Neuronal stem cell (in vitro differentiated cells): ENCODE data around the gene ARMC8.

Experiments
- DNase-seq: peaks from one replicate; pipeline ENCODE4 v3.0.0-alpha.2; 2013; ENCODE audit warnings: low spot score
- H2AFZ ChIP-seq: one replicate; pipeline ENCODE4 v1.6.1; 2013; ENCODE audit warnings: mild to moderate bottlenecking, low read length, inconsistent platforms
- H2AK5ac ChIP-seq: 2 replicates; pipeline ENCODE4 v1.6.1; 2013; ENCODE audit warnings: low read depth, mild to moderate bottlenecking, inconsistent platforms, low read length, moderate library complexity, mixed read lengths
- H2BK120ac ChIP-seq: 2 replicates; pipeline ENCODE4 v1.6.1; 2013; ENCODE audit warnings: low read depth, mild to moderate bottlenecking, inconsistent platforms, low read length, moderate library complexity, mixed read lengths
- H2BK12ac ChIP-seq: one replicate; pipeline ENCODE4 v1.6.1; 2013; ENCODE audit warnings: low read length, inconsistent platforms
- H2BK15ac ChIP-seq: 2 replicates; pipeline ENCODE4 v1.6.1; 2013; ENCODE audit warnings: mild to moderate bottlenecking, low read length, inconsistent platforms, mixed read lengths
- H2BK5ac ChIP-seq: one replicate; pipeline ENCODE4 v1.6.1; 2013; ENCODE audit warnings: inconsistent platforms, mild to moderate bottlenecking, low read length, moderate library complexity
- H3K14ac ChIP-seq: one replicate; pipeline ENCODE4 v1.6.1; 2013; ENCODE audit warnings: low read length, inconsistent platforms
- H3K18ac ChIP-seq: 2 replicates; pipeline ENCODE4 v1.6.1; 2013; ENCODE audit warnings: low read length, inconsistent platforms
- H3K23ac ChIP-seq: 2 replicates; pipeline ENCODE4 v1.6.1; 2013; ENCODE audit warnings: low read depth, mild to moderate bottlenecking, mixed read lengths, low read length, inconsistent platforms; ENCODE audit not compliant: poor library complexity
- H3K27ac ChIP-seq: replicated peaks from 3 replicates; pipeline ENCODE4 v1.5.1; 2013; ENCODE audit warnings: low read length, inconsistent platforms
- H3K27me3 ChIP-seq, 3 experiments: 2 replicates each; pipeline ENCODE4 v1.6.1; 2013; ENCODE audit warnings: low read length in 3 of 3, mild to moderate bottlenecking in 2 of 3, inconsistent platforms in 1 of 3, low read depth in 1 of 3, mixed read lengths in 1 of 3, moderate library complexity in 1 of 3; ENCODE audit not compliant: control insufficient read depth in 3 of 3, insufficient read depth in 3 of 3
- H3K36me3 ChIP-seq, 2 donors: replicated peaks in 1 of 2; 2 replicates each; pipeline ENCODE4 v1.6.1; 2013; ENCODE audit warnings: low read length in 2 of 2; ENCODE audit not compliant: control insufficient read depth in 2 of 2, insufficient read depth in 2 of 2
- H3K4ac ChIP-seq: 2 replicates; pipeline ENCODE4 v1.6.1; 2013; ENCODE audit warnings: inconsistent platforms, mild to moderate bottlenecking, low read length, moderate library complexity
- H3K4me1 ChIP-seq, 2 donors: 1 replicate in 1 of 2; 2 replicates in 1 of 2; pipeline ENCODE4 v1.6.1; 2013; ENCODE audit warnings: low read length in 2 of 2, low read depth in 1 of 2; ENCODE audit not compliant: control insufficient read depth in 2 of 2, insufficient read depth in 1 of 2
- H3K4me2 ChIP-seq: one replicate; pipeline ENCODE4 v1.6.1; 2013; ENCODE audit warnings: mild to moderate bottlenecking, low read length, inconsistent platforms; ENCODE audit not compliant: insufficient read depth, poor library complexity, severe bottlenecking
- H3K4me3 ChIP-seq, 2 donors: 2 replicates each; pipeline ENCODE4 v1.5.1; 2013; ENCODE audit warnings: low read length in 2 of 2, mild to moderate bottlenecking in 2 of 2, inconsistent platforms in 1 of 2, moderate library complexity in 1 of 2
- H3K79me1 ChIP-seq: one replicate; pipeline ENCODE4 v1.6.1; 2013; ENCODE audit warnings: low read depth, mild to moderate bottlenecking, inconsistent platforms, low read length, moderate library complexity
- H3K9ac ChIP-seq: one replicate; pipeline ENCODE4 v1.6.1; 2013; ENCODE audit warnings: mild to moderate bottlenecking, low read depth, low read length, inconsistent platforms; ENCODE audit not compliant: poor library complexity
- H3K9me3 ChIP-seq, 2 donors: replicated peaks in 1 of 2; 2 replicates each; pipeline versions ENCODE3 to v1.6.1; 2013; ENCODE audit warnings: low read length in 2 of 2, mild to moderate bottlenecking in 2 of 2, inconsistent platforms in 1 of 2, low read depth in 1 of 2, mixed read lengths in 1 of 2, moderate library complexity in 1 of 2; ENCODE audit not compliant: control insufficient read depth in 2 of 2, insufficient read depth in 1 of 2
- H4K8ac ChIP-seq: one replicate; pipeline ENCODE4 v1.6.1; 2013; ENCODE audit warnings: low read depth, mild to moderate bottlenecking, inconsistent platforms, low read length, moderate library complexity
- H4K91ac ChIP-seq: one replicate; pipeline ENCODE4 v1.6.1; 2013; ENCODE audit warnings: low read length, low read depth, mild to moderate bottlenecking, inconsistent platforms; ENCODE audit not compliant: poor library complexity
- WGBS, 2 donors: extraction: QIAGEN DNeasy Blood & Tissue Kit; methylation state at CpG; one replicate each; pipeline ENCODE4 v1.1.7; 2013; ENCODE audit warnings: missing lambda C conversion rate in 2 of 2, mixed read lengths in 1 of 2; ENCODE audit not compliant: insufficient read length in 2 of 2, insufficient replicate concordance in 1 of 2; ENCODE audit errors: extremely low coverage in 2 of 2; 5-methylcytosine and 5-hydroxymethylcytosine counted together

ARMC8 gene

GRCh38 chr3:138289701-138290100, 102.6 kb downstream of the ARMC8 start:
- no peak overlapping the region for H3K27ac ChIP-seq
- H2BK5ac ChIP-seq: no peak overlapping the region
- H3K9ac ChIP-seq: no peak overlapping the region
- H3K9me3 ChIP-seq: no peaks in the 10 kb centered on the region
- H4K8ac ChIP-seq: no peak overlapping the region
- no peak overlapping the region for H2BK15ac ChIP-seq
- WGBS, 2 donors: no CpG with 5 or more reads among the region's 3 CpGs
- H3K23ac ChIP-seq: no peak overlapping the region
- H2BK120ac ChIP-seq: no peak overlapping the region
- no peak overlapping the region for H2AFZ ChIP-seq
- H3K27me3 ChIP-seq: no peaks in the 10 kb centered on the region
- H3K4me3 ChIP-seq: no peak overlapping the region
- H4K91ac ChIP-seq: no peak overlapping the region
- no peak overlapping the region for H3K4me2 ChIP-seq
- no peak overlapping the region for H2BK12ac ChIP-seq
- DNase-seq: no peak
- H2AK5ac ChIP-seq: no peak overlapping the region
- no peak overlapping the region for H3K18ac ChIP-seq
- H3K4ac ChIP-seq: no peak overlapping the region
- H3K36me3 ChIP-seq: peaks cover 18 to 95% of the 10 kb centered on the region in 2 donors
- no peaks in the 10 kb centered on the region for H3K4me1 ChIP-seq
- no peak overlapping the region for H3K14ac ChIP-seq
- no peaks in the 10 kb centered on the region for H3K79me1 ChIP-seq

- Histone ChIP-seq H4K8ac (no peak overlapping the region), H3K4me3 (no peak overlapping the region), H2BK5ac (no peak overlapping the region), H3K18ac (no peak overlapping the region), H3K9ac (no peak overlapping the region), H2AK5ac (no peak overlapping the region), H2BK120ac (no peak overlapping the region), H2BK12ac (no peak overlapping the region), H2AFZ (no peak overlapping the region), H3K4me1 (no peaks in the 10 kb centered on the region), H3K4me2 (no peak overlapping the region), H3K4ac (no peak overlapping the region), H3K27me3 (no peaks in the 10 kb centered on the region), H3K27ac (no peak overlapping the region), H3K79me1 (no peaks in the 10 kb centered on the region), H3K9me3 (peaks cover 0 to 2% of the 10 kb centered on the region in 2 donors), H3K14ac (no peak overlapping the region), H3K36me3 (peaks cover 21 to 75% of the 10 kb centered on the region in 2 donors), H4K91ac (no peak overlapping the region), H3K23ac (no peak overlapping the region), H2BK15ac (no peak overlapping the region)
- no peak for DNase-seq
- no CpG with 5 or more reads among the region's 1 CpG for WGBS, 2 donors
Observed at GRCh38 chr3:138296639-138297038, 109.5 kb downstream of the ARMC8 start.

- Histone ChIP-seq H3K4me3 (no peak overlapping the region), H3K9me3 (peaks cover 0 to 2% of the 10 kb centered on the region in 2 donors), H3K27ac (no peak overlapping the region), H3K18ac (no peak overlapping the region), H3K27me3 (no peaks in the 10 kb centered on the region), H3K23ac (no peak overlapping the region), H2AFZ (no peak overlapping the region), H3K4me2 (no peak overlapping the region), H3K36me3 (peaks cover 21 to 73% of the 10 kb centered on the region in 2 donors), H3K9ac (no peak overlapping the region), H2AK5ac (no peak overlapping the region), H3K4ac (no peak overlapping the region), H2BK5ac (no peak overlapping the region), H2BK12ac (no peak overlapping the region), H4K91ac (no peak overlapping the region), H3K14ac (no peak overlapping the region), H2BK120ac (no peak overlapping the region), H4K8ac (no peak overlapping the region), H2BK15ac (no peak overlapping the region), H3K79me1 (no peaks in the 10 kb centered on the region), H3K4me1 (no peaks in the 10 kb centered on the region)
- WGBS, 2 donors: no CpG with 5 or more reads among the region's 5 CpGs
- DNase-seq: no peak
Observed at GRCh38 chr3:138297059-138297607, 110.0 kb downstream of the ARMC8 start.

GRCh38 chr3:138297876-138298275, 110.8 kb downstream of the ARMC8 start:
- Histone ChIP-seq H2BK120ac (no peak overlapping the region), H4K8ac (no peak overlapping the region), H2AFZ (no peak overlapping the region), H2BK12ac (no peak overlapping the region), H3K18ac (no peak overlapping the region), H2BK5ac (no peak overlapping the region), H3K4me1 (no peaks in the 10 kb centered on the region), H3K36me3 (peaks cover 19 to 65% of the 10 kb centered on the region in 2 donors), H3K4me3 (no peak overlapping the region), H3K4me2 (no peak overlapping the region), H3K9me3 (peaks cover 0 to 2% of the 10 kb centered on the region in 2 donors), H3K23ac (no peak overlapping the region), H3K79me1 (no peaks in the 10 kb centered on the region), H3K9ac (no peak overlapping the region), H3K4ac (no peak overlapping the region), H3K14ac (no peak overlapping the region), H4K91ac (no peak overlapping the region), H3K27me3 (no peaks in the 10 kb centered on the region), H3K27ac (no peak overlapping the region), H2AK5ac (no peak overlapping the region), H2BK15ac (no peak overlapping the region)
- WGBS, 2 donors: no CpG with 5 or more reads among the region's 1 CpG
- DNase-seq: no peak
